Liver (tissue), 9 donors: ENCODE results near the gene PROK1. TPM values are rescaled to one million over a fixed set of nuclear protein-coding genes. Genes with fewer than 3 reads are reported as not detected.

Source experiments
- DNase-seq: peaks from one replicate; pipeline ENCODE4 v3.0.0-alpha.2; 2017; ENCODE audit warnings: low spot score
- H3K27ac ChIP-seq, 2 donors: one replicate each; pipeline ENCODE4 v1.7.0; 2013; ENCODE audit warnings: inconsistent platforms in 2 of 2, low read length in 2 of 2, control low read depth in 1 of 2, low read depth in 1 of 2, mild to moderate bottlenecking in 1 of 2
- H3K27me3 ChIP-seq, 4 donors: one replicate each; pipeline versions ENCODE4 v1.6.1 to v1.7.0; 2013; ENCODE audit warnings: low read length in 3 of 4, inconsistent platforms in 1 of 4, mild to moderate bottlenecking in 1 of 4, moderate library complexity in 1 of 4; ENCODE audit not compliant: control insufficient read depth in 4 of 4, insufficient read depth in 4 of 4
- H3K36me3 ChIP-seq, 4 donors: one replicate each; pipeline versions ENCODE4 v1.6.1 to v1.7.0; 2013; ENCODE audit warnings: low read length in 3 of 4, mild to moderate bottlenecking in 3 of 4, low read depth in 1 of 4, moderate library complexity in 1 of 4; ENCODE audit not compliant: control insufficient read depth in 4 of 4, insufficient read depth in 3 of 4
- H3K4me1 ChIP-seq, 4 donors: one replicate each; pipeline versions ENCODE4 v1.6.1 to v1.7.0; 2013; ENCODE audit warnings: low read length in 3 of 4, mild to moderate bottlenecking in 3 of 4, moderate library complexity in 1 of 4; ENCODE audit not compliant: control insufficient read depth in 4 of 4, insufficient read depth in 4 of 4
- H3K4me3 ChIP-seq, 3 donors: one replicate each; pipeline versions ENCODE4 v1.6.1 to v1.7.0; 2013; ENCODE audit warnings: low read length in 3 of 3, control low read depth in 1 of 3, low read depth in 1 of 3, mild to moderate bottlenecking in 1 of 3
- H3K9ac ChIP-seq, 2 donors: one replicate each; pipeline ENCODE4 v1.7.0; 2013; ENCODE audit warnings: low read length in 2 of 2, mild to moderate bottlenecking in 2 of 2, moderate library complexity in 2 of 2, control low read depth in 1 of 2, low read depth in 1 of 2
- H3K9me3 ChIP-seq, 4 donors: one replicate each; pipeline versions ENCODE4 v1.6.1 to v1.7.0; 2013; ENCODE audit warnings: low read length in 3 of 4; ENCODE audit not compliant: control insufficient read depth in 4 of 4
- FOXA1 ChIP-seq: IDR thresholded peaks from 2 replicates; pipeline ENCODE4 v1.6.1; 2016; ENCODE audit warnings: antibody characterized with exemption
- FOXA2 ChIP-seq: IDR thresholded peaks from 2 replicates; pipeline ENCODE4 v1.6.1; 2016; ENCODE audit warnings: antibody characterized with exemption
- HNF4A ChIP-seq, 2 donors: conservative IDR thresholded peaks; 2 replicates each; pipeline ENCODE4 v1.6.1; 2016; ENCODE audit warnings: antibody characterized with exemption in 2 of 2, mild to moderate bottlenecking in 2 of 2
- HNF4G ChIP-seq: IDR thresholded peaks from 2 replicates; pipeline ENCODE4 v1.6.1; 2016; ENCODE audit warnings: antibody characterized with exemption
- JUND ChIP-seq, 2 donors: IDR thresholded peaks; 2 replicates each; pipeline ENCODE4 v1.6.1; 2016; ENCODE audit warnings: antibody characterized with exemption in 2 of 2
- NR2F2 ChIP-seq: IDR thresholded peaks from 2 replicates; pipeline ENCODE4 v1.6.1; 2016; ENCODE audit warnings: antibody characterized with exemption
- RAD21 ChIP-seq, 2 donors: IDR thresholded peaks; 2 replicates each; pipeline ENCODE4 v1.6.1; 2016; ENCODE audit warnings: antibody characterized with exemption in 2 of 2, mild to moderate bottlenecking in 2 of 2
- RXRA ChIP-seq, 2 donors: IDR thresholded peaks; 2 replicates each; pipeline ENCODE4 v1.6.1; 2017 to 2018; ENCODE audit warnings: antibody characterized with exemption in 2 of 2, mild to moderate bottlenecking in 1 of 2
- TAF1 ChIP-seq: conservative IDR thresholded peaks from 2 replicates; pipeline ENCODE4 v1.6.1; 2016; ENCODE audit warnings: antibody characterized with exemption, mild to moderate bottlenecking
- YY1 ChIP-seq: IDR thresholded peaks from 2 replicates; pipeline ENCODE4 v1.6.1; 2016; ENCODE audit warnings: antibody characterized with exemption, mild to moderate bottlenecking
- WGBS: extraction: QIAGEN DNeasy Blood & Tissue Kit; methylation state at CpG from one replicate; pipeline ENCODE4 v1.1.7; 2013; 5-methylcytosine and 5-hydroxymethylcytosine counted together
- polyA plus RNA-seq, 2 donors: library from polyadenylated mRNA; stranded (reverse) in 1 of 2; unstranded in 1 of 2; fragments of 200-250 nt in 1 of 2; fragments of >200 nt in 1 of 2; fragmentation: Nextera tagmentation in 1 of 2; extraction: Ambion mirVana in 1 of 2; gene quantifications; one replicate each; pipeline versions ENCODE4 v1.2.1 to v1.2.3, GENCODE V29; 2013 to 2015
- total RNA-seq, 2 donors: library from RNA; depleted of rRNA; stranded (reverse); fragments of >200 nt; gene quantifications; one replicate each; pipeline ENCODE4 v1.2.3, GENCODE V29; 2014
- TF ChIP-seq, protein P1 (sequence below): IDR thresholded peaks from 2 replicates; pipeline ENCODE4 v1.6.1; 2016; ENCODE audit warnings: antibody characterized with exemption, mild to moderate bottlenecking
- TF ChIP-seq, protein P2 (sequence below): IDR thresholded peaks from 2 replicates; pipeline ENCODE4 v1.6.1; 2016; ENCODE audit warnings: antibody characterized with exemption
- TF ChIP-seq, protein P3 (sequence below): IDR thresholded peaks from 2 replicates; pipeline ENCODE4 v1.6.1; 2016; ENCODE audit warnings: antibody characterized with exemption
- donor health status: healthy.
- donor health status: healthy.
- donor health status: healthy.
- donor health status: healthy.
- donor health status: healthy.

Gene PROK1
- total and polyA plus RNA-seq, 4 donors = 0.03 TPM; not detected in 3

- TF ChIP-seq, protein P1, sequence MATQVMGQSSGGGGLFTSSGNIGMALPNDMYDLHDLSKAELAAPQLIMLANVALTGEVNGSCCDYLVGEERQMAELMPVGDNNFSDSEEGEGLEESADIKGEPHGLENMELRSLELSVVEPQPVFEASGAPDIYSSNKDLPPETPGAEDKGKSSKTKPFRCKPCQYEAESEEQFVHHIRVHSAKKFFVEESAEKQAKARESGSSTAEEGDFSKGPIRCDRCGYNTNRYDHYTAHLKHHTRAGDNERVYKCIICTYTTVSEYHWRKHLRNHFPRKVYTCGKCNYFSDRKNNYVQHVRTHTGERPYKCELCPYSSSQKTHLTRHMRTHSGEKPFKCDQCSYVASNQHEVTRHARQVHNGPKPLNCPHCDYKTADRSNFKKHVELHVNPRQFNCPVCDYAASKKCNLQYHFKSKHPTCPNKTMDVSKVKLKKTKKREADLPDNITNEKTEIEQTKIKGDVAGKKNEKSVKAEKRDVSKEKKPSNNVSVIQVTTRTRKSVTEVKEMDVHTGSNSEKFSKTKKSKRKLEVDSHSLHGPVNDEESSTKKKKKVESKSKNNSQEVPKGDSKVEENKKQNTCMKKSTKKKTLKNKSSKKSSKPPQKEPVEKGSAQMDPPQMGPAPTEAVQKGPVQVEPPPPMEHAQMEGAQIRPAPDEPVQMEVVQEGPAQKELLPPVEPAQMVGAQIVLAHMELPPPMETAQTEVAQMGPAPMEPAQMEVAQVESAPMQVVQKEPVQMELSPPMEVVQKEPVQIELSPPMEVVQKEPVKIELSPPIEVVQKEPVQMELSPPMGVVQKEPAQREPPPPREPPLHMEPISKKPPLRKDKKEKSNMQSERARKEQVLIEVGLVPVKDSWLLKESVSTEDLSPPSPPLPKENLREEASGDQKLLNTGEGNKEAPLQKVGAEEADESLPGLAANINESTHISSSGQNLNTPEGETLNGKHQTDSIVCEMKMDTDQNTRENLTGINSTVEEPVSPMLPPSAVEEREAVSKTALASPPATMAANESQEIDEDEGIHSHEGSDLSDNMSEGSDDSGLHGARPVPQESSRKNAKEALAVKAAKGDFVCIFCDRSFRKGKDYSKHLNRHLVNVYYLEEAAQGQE = no peak
- TF ChIP-seq HNF4A (conservative IDR thresholded peaks at IDR 0.05) (no peak), TAF1 (no peak), JUND (IDR thresholded peaks at IDR 0.05) (no peak), RXRA (IDR thresholded peaks at IDR 0.05) (no peak)
Observed at GRCh38 chr1:110477041-110477440, 26.1 kb downstream of the PROK1 start (continued).

GRCh38 chr1:110477445-110477957 is 26.6 kb downstream of the PROK1 start:
- 85% methylated on average over 3 of the region's 3 CpGs for whole genome bisulfite sequencing
- no peak overlapping the region for H3K27ac ChIP-seq
- no peak overlapping the region for H3K4me3 ChIP-seq
- TF ChIP-seq, protein P2, sequence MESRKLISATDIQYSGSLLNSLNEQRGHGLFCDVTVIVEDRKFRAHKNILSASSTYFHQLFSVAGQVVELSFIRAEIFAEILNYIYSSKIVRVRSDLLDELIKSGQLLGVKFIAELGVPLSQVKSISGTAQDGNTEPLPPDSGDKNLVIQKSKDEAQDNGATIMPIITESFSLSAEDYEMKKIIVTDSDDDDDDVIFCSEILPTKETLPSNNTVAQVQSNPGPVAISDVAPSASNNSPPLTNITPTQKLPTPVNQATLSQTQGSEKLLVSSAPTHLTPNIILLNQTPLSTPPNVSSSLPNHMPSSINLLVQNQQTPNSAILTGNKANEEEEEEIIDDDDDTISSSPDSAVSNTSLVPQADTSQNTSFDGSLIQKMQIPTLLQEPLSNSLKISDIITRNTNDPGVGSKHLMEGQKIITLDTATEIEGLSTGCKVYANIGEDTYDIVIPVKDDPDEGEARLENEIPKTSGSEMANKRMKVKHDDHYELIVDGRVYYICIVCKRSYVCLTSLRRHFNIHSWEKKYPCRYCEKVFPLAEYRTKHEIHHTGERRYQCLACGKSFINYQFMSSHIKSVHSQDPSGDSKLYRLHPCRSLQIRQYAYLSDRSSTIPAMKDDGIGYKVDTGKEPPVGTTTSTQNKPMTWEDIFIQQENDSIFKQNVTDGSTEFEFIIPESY = no peak
- TF ChIP-seq RXRA (IDR thresholded peaks at IDR 0.05) = no peak
- no peak for TF ChIP-seq YY1
- TF ChIP-seq HNF4G = no peak
- TF ChIP-seq HNF4A (conservative IDR thresholded peaks at IDR 0.05) = no peak
- TF ChIP-seq FOXA1 = no peak
- TF ChIP-seq, protein P3, sequence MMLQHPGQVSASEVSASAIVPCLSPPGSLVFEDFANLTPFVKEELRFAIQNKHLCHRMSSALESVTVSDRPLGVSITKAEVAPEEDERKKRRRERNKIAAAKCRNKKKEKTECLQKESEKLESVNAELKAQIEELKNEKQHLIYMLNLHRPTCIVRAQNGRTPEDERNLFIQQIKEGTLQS = no peak
- TF ChIP-seq NR2F2 = no peak
- no peak for TF ChIP-seq FOXA2
- TF ChIP-seq RAD21 (IDR thresholded peaks at IDR 0.05) = no peak
- TF ChIP-seq, protein P1 = no peak
- no peaks in the 10 kb centered on the region for H3K27me3 ChIP-seq
- no peaks in the 10 kb centered on the region for H3K36me3 ChIP-seq
- peaks cover 0 to 2% (median 0%) of the 10 kb centered on the region in 4 donors for H3K4me1 ChIP-seq
- H3K9ac ChIP-seq = no peak overlapping the region
- no peaks in the 10 kb centered on the region for H3K9me3 ChIP-seq
- no peak for DNase-seq
